ENCODE measurements around the gene PTPRJ. TPM values are rescaled to one million over a fixed set of nuclear protein-coding genes. Genes with fewer than 3 reads are reported as not detected.

The PTPRJ gene
- total and polyA plus RNA-seq, 2 of the 13 experiments (the other 11 are each of a cell fraction or from before 2014, with no cell fraction given): 1.0 to 1.2 TPM

GRCh38 chr11:48031602-48032001 is 51.2 kb downstream of the PTPRJ start:
- WGBS (ENCODE audit: low lambda C conversion rate): 87% methylated on average over 6 of the region's 6 CpGs
- CTCF ChIA-PET (ENCODE audit: low intra/inter-chr PET ratio, low total read pairs): no interaction called here
- H3K9me3 ChIP-seq (ENCODE audit: low read length): no peaks in the 10 kb centered on the region
- no peak overlapping the region for H3K9ac ChIP-seq (ENCODE audit: insufficient read depth, low read depth, low read length)
- no peak overlapping the region for H3K27ac ChIP-seq (ENCODE audit: extremely low read length, insufficient read depth, low read length)
- POLR2A ChIA-PET: no interaction called here
- no peak overlapping the region for H3K4me2 ChIP-seq (ENCODE audit: low read depth, low read length)
- TF ChIP-seq XRCC5 (optimal IDR thresholded peaks at IDR 0.05; ENCODE audit: low read length) (no peak), YEATS2 (CRISPR knock-in tag; IDR thresholded peaks at IDR 0.05; ENCODE audit: borderline replicate concordance) (no peak), RBFOX2 (IDR thresholded peaks at IDR 0.05; ENCODE audit: low read depth, low read length) (no peak), ARID3A (IDR thresholded peaks at IDR 0.05; ENCODE audit: low read depth, low read length) (no peak), ESRRA (CRISPR knock-in tag; IDR thresholded peaks at IDR 0.05; ENCODE audit: low read depth) (no peak), CREB3 (CRISPR knock-in tag; IDR thresholded peaks at IDR 0.05) (no peak), ZNF841 (CRISPR knock-in tag; IDR thresholded peaks at IDR 0.05; ENCODE audit: borderline replicate concordance) (no peak), ZNF720 (CRISPR knock-in tag; IDR thresholded peaks at IDR 0.05) (no peak), ZKSCAN5 (CRISPR knock-in tag; IDR thresholded peaks at IDR 0.05) (no peak), MYC (CRISPR knock-in tag; IDR thresholded peaks at IDR 0.05; ENCODE audit: borderline replicate concordance) (no peak), HNF1A (IDR thresholded peaks at IDR 0.05; ENCODE audit: low read depth) (no peak), HNF1A (CRISPR knock-in tag; IDR thresholded peaks at IDR 0.05; ENCODE audit: borderline replicate concordance) (no peak), ZNF746 (CRISPR knock-in tag; IDR thresholded peaks at IDR 0.05) (no peak), ZNF44 (CRISPR knock-in tag; IDR thresholded peaks at IDR 0.05) (no peak), ISL2 (CRISPR knock-in tag; IDR thresholded peaks at IDR 0.05) (no peak), SP4 (CRISPR knock-in tag; IDR thresholded peaks at IDR 0.05) (no peak)
- FAIRE-seq: no peak
- intact Hi-C loops (cut with micrococcal nuclease; ENCODE audit: unreplicated experiment): no loop called here
- ATAC-seq: no peak
- H3K36me3 ChIP-seq (replicated peaks in 1 of 2; ENCODE audit: control insufficient read depth in 1 of 2, insufficient read depth in 2 of 2, low read length in 2 of 2): no peaks in the 10 kb centered on the region
- no TSS peak for BruUV-seq (replicated peaks)
- H3K79me2 ChIP-seq (ENCODE audit: insufficient read depth, low read length): no peaks in the 10 kb centered on the region
- H3K27me3 ChIP-seq (ENCODE audit: control insufficient read depth in 1 of 2, insufficient read depth in 2 of 2, low read length in 2 of 2): no peaks in the 10 kb centered on the region
- DNase-seq (ENCODE audit: low spot score): no peak
- H4K20me1 ChIP-seq (ENCODE audit: insufficient read depth, low read length): no peaks in the 10 kb centered on the region
- H2AFZ ChIP-seq (ENCODE audit: low read length): no peak overlapping the region
- no peak overlapping the region for H3K4me3 ChIP-seq (replicated peaks in 1 of 3; ENCODE audit: insufficient read depth in 1 of 3, low read depth in 2 of 3, low read length in 3 of 3)
- in situ Hi-C loops (cut with HindIII; ENCODE audit: extremely low pct_ligation_motif_present, low pct_unique_long_range_greater_than_20kb): no loop called here
- H3K4me1 ChIP-seq (ENCODE audit: insufficient read depth, low read length): no peaks in the 10 kb centered on the region
